HepG2 (cell line): ENCODE data around the gene GPRIN1. TPM values are rescaled to one million over a fixed set of nuclear protein-coding genes. Genes with fewer than 3 reads are reported as not detected.

Experiments used
- ARNT ChIP-seq: fragments of 450-650 bp; IDR thresholded peaks from 2 replicates; pipeline ENCODE4 v1.6.1; 2017
- FOSL2 ChIP-seq: sonication (generic); formaldehyde crosslinking; IDR thresholded peaks from 2 replicates; pipeline ENCODE4 v1.4.0; 2020; ENCODE audit warnings: missing genetic modification reagents
- KDM1A ChIP-seq: IDR thresholded peaks from 2 replicates; pipeline ENCODE4 v1.6.1; 2016; ENCODE audit warnings: missing compliant biosample characterization
- KDM3A ChIP-seq: IDR thresholded peaks from 2 replicates; pipeline ENCODE4 v1.6.1; 2018; ENCODE audit warnings: low read depth, missing compliant biosample characterization
- MXI1 ChIP-seq: IDR thresholded peaks from 3 replicates; pipeline ENCODE4 v1.6.1; 2012; ENCODE audit warnings: low read depth, low read length, inconsistent platforms, borderline replicate concordance
- MYNN ChIP-seq: sonication (generic); formaldehyde crosslinking; IDR thresholded peaks from 2 replicates; pipeline ENCODE4 v1.4.0; 2020; ENCODE audit warnings: mild to moderate bottlenecking, low read depth, missing genetic modification reagents
- NCOR1 ChIP-seq: fragments of 200-600 bp; sonication (generic); IDR thresholded peaks from 2 replicates; pipeline ENCODE4 v1.7.0; 2017; ENCODE audit warnings: antibody characterized with exemption, low read length, borderline replicate concordance
- NFKB2 ChIP-seq: sonication (generic); formaldehyde crosslinking; IDR thresholded peaks from 2 replicates; pipeline ENCODE4 v1.4.0; 2020; ENCODE audit warnings: missing genetic modification reagents, borderline replicate concordance
- SALL2 ChIP-seq: sonication (generic); formaldehyde crosslinking; IDR thresholded peaks from 2 replicates; pipeline ENCODE4 v1.8.1; 2023; ENCODE audit warnings: mild to moderate bottlenecking, missing genetic modification reagents, inconsistent platforms
- TBX2 ChIP-seq: sonication (generic); formaldehyde crosslinking; IDR thresholded peaks from 2 replicates; pipeline ENCODE4 v1.5.0; 2020; ENCODE audit warnings: missing genetic modification reagents, mild to moderate bottlenecking, borderline replicate concordance
- TP53 ChIP-seq: sonication (generic); formaldehyde crosslinking; conservative IDR thresholded peaks from 2 replicates; pipeline ENCODE4 v1.4.0; 2020; ENCODE audit warnings: missing genetic modification reagents
- XBP1 ChIP-seq: sonication (generic); formaldehyde crosslinking; IDR thresholded peaks from 2 replicates; pipeline ENCODE4 v1.5.0; 2020; ENCODE audit warnings: missing genetic modification reagents
- ZFP36L1 ChIP-seq: sonication (generic); formaldehyde crosslinking; IDR thresholded peaks from 2 replicates; pipeline ENCODE4 v1.8.0; 2022; ENCODE audit warnings: mild to moderate bottlenecking, missing genetic modification reagents, moderate library complexity
- ZNF292 ChIP-seq: sonication (generic); formaldehyde crosslinking; IDR thresholded peaks from 2 replicates; pipeline ENCODE4 v1.8.1; 2022; ENCODE audit warnings: mild to moderate bottlenecking, low read depth, missing genetic modification reagents, borderline replicate concordance
- ZNF543 ChIP-seq: sonication (generic); formaldehyde crosslinking; IDR thresholded peaks from 2 replicates; pipeline ENCODE4 v1.4.0; 2020; ENCODE audit warnings: mild to moderate bottlenecking, missing genetic modification reagents
- ZNF644 ChIP-seq: IDR thresholded peaks from 2 replicates; pipeline ENCODE4 v1.6.1; 2016; ENCODE audit warnings: low read depth
- ZNF7 ChIP-seq: IDR thresholded peaks from 2 replicates; pipeline ENCODE4 v1.6.1; 2016; ENCODE audit warnings: missing biosample characterization, missing genetic modification reagents
- ZNF75D ChIP-seq: sonication (generic); formaldehyde crosslinking; IDR thresholded peaks from 2 replicates; pipeline ENCODE4 v1.8.1; 2023; ENCODE audit warnings: missing genetic modification reagents, mild to moderate bottlenecking, borderline replicate concordance
- ZSCAN20 ChIP-seq: sonication (generic); formaldehyde crosslinking; IDR thresholded peaks from 2 replicates; pipeline ENCODE4 v1.4.0; 2020; ENCODE audit warnings: missing genetic modification reagents, mild to moderate bottlenecking, borderline replicate concordance
- polyA plus RNA-seq, 8 experiments: library from polyadenylated mRNA; depleted of rRNA in 3 of 8; stranded (reverse) in 7 of 8; unstranded in 1 of 8; fragments of >200 nt; fragmentation: Illumina TruSeq in 4 of 8; extraction: Trizol in 4 of 8; gene quantifications; 2 replicates each; pipeline versions ENCODE4 v1.2.1 to v1.2.3, GENCODE V29; 2011 to 2016; ENCODE audit warnings: low read depth in 4 of 8, missing spikeins in 1 of 8, mixed read lengths in 1 of 8; ENCODE audit not compliant: insufficient read depth in 1 of 8
- total RNA-seq, 5 experiments: library from RNA; depleted of rRNA; stranded (reverse); fragments of >200 nt; fragmentation: Illumina TruSeq; extraction: Trizol; gene quantifications; 2 replicates each; pipeline ENCODE4 v1.2.3, GENCODE V29; 2016; ENCODE audit warnings: low read depth in 1 of 5
- TF ChIP-seq, protein P1 (sequence below): sonication (generic); formaldehyde crosslinking; IDR thresholded peaks from 2 replicates; pipeline ENCODE4 v1.4.0; 2020; ENCODE audit warnings: low read depth, missing genetic modification reagents
- TF ChIP-seq, protein P2 (sequence below): IDR thresholded peaks from 2 replicates; pipeline ENCODE4 v1.6.1; 2016
- TF ChIP-seq, protein P3 (sequence below): sonication (generic); formaldehyde crosslinking; IDR thresholded peaks from 2 replicates; pipeline ENCODE4 v1.8.0; 2022; ENCODE audit warnings: mild to moderate bottlenecking, missing genetic modification reagents, moderate library complexity
- TF ChIP-seq, protein P4 (sequence below): sonication (generic); formaldehyde crosslinking; IDR thresholded peaks from 2 replicates; pipeline ENCODE4 v1.5.1; 2020; ENCODE audit warnings: missing genetic modification reagents, mild to moderate bottlenecking, borderline replicate concordance

GPRIN1 gene
- total and polyA plus RNA-seq, 2 of the 13 experiments (the other 11 are each of a cell fraction or from before 2014, with no cell fraction given): 0.32 to 2.0 TPM

DNA sequence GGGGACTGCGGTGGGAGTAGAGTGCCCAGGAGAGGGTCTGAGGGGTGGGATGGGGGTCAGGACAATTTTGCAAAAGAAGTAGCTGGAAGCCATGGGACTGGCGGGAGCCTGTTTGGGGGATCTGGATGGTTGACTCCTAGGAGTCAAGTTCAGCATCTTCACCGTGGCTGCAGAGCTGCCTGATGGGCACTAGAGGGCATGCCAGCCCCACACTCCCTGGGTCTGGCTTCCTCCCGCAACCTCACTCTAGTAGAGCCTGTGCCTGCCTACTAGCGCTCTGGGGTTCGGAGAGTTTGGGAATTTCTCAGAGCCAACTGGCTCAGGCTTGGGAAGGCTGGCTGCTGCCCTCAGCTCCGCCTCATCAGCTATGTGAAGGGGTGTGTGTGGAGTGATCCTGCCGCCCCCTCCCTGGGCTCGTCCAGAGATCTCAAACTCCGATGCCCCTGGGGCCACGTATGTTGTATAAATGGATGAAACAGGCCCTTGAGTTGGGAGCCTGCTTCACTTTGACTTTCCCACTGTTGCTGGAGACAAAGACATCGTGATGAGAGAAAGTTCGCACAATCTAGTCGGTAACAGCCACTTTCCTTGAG lies 48.1 kb upstream of the GPRIN1 start (continued):
- TF ChIP-seq NCOR1 (no peak), SALL2 (CRISPR knock-in tag) (no peak), ZNF292 (no peak), TP53 (CRISPR knock-in tag) (no peak), XBP1 (CRISPR knock-in tag) (no peak), ZSCAN20 (no peak), ARNT (no peak), KDM1A (CRISPR knock-in tag) (no peak), ZNF7 (no peak), ZNF644 (CRISPR knock-in tag) (no peak), KDM3A (CRISPR knock-in tag) (peak; percentile 41; the same call in 1 of the 2 replicates), MYNN (no peak), ZFP36L1 (CRISPR knock-in tag) (no peak), TBX2 (CRISPR knock-in tag) (no peak), ZNF543 (CRISPR knock-in tag) (no peak), NFKB2 (CRISPR knock-in tag) (no peak), MXI1 (no peak), ZNF75D (no peak), FOSL2 (CRISPR knock-in tag) (no peak; the same call in 1 of the 2 replicates)
- TF ChIP-seq, protein P1, sequence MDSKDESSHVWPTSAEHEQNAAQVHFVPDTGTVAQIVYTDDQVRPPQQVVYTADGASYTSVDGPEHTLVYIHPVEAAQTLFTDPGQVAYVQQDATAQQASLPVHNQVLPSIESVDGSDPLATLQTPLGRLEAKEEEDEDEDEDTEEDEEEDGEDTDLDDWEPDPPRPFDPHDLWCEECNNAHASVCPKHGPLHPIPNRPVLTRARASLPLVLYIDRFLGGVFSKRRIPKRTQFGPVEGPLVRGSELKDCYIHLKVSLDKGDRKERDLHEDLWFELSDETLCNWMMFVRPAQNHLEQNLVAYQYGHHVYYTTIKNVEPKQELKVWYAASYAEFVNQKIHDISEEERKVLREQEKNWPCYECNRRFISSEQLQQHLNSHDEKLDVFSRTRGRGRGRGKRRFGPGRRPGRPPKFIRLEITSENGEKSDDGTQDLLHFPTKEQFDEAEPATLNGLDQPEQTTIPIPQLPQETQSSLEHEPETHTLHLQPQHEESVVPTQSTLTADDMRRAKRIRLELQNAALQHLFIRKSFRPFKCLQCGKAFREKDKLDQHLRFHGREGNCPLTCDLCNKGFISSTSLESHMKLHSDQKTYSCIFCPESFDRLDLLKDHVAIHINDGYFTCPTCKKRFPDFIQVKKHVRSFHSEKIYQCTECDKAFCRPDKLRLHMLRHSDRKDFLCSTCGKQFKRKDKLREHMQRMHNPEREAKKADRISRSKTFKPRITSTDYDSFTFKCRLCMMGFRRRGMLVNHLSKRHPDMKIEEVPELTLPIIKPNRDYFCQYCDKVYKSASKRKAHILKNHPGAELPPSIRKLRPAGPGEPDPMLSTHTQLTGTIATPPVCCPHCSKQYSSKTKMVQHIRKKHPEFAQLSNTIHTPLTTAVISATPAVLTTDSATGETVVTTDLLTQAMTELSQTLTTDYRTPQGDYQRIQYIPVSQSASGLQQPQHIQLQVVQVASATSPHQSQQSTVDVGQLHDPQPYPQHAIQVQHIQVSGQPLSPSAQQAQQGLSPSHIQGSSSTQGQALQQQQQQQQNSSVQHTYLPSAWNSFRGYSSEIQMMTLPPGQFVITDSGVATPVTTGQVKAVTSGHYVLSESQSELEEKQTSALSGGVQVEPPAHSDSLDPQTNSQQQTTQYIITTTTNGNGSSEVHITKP (CRISPR knock-in tag): no peak
- TF ChIP-seq, protein P2, sequence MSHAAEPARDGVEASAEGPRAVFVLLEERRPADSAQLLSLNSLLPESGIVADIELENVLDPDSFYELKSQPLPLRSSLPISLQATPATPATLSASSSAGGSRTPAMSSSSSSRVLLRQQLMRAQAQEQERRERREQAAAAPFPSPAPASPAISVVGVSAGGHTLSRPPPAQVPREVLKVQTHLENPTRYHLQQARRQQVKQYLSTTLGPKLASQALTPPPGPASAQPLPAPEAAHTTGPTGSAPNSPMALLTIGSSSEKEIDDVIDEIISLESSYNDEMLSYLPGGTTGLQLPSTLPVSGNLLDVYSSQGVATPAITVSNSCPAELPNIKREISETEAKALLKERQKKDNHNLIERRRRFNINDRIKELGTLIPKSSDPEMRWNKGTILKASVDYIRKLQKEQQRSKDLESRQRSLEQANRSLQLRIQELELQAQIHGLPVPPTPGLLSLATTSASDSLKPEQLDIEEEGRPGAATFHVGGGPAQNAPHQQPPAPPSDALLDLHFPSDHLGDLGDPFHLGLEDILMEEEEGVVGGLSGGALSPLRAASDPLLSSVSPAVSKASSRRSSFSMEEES: no peak
- TF ChIP-seq, protein P3, sequence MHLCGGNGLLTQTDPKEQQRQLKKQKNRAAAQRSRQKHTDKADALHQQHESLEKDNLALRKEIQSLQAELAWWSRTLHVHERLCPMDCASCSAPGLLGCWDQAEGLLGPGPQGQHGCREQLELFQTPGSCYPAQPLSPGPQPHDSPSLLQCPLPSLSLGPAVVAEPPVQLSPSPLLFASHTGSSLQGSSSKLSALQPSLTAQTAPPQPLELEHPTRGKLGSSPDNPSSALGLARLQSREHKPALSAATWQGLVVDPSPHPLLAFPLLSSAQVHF (CRISPR knock-in tag): no peak
- TF ChIP-seq, protein P4, sequence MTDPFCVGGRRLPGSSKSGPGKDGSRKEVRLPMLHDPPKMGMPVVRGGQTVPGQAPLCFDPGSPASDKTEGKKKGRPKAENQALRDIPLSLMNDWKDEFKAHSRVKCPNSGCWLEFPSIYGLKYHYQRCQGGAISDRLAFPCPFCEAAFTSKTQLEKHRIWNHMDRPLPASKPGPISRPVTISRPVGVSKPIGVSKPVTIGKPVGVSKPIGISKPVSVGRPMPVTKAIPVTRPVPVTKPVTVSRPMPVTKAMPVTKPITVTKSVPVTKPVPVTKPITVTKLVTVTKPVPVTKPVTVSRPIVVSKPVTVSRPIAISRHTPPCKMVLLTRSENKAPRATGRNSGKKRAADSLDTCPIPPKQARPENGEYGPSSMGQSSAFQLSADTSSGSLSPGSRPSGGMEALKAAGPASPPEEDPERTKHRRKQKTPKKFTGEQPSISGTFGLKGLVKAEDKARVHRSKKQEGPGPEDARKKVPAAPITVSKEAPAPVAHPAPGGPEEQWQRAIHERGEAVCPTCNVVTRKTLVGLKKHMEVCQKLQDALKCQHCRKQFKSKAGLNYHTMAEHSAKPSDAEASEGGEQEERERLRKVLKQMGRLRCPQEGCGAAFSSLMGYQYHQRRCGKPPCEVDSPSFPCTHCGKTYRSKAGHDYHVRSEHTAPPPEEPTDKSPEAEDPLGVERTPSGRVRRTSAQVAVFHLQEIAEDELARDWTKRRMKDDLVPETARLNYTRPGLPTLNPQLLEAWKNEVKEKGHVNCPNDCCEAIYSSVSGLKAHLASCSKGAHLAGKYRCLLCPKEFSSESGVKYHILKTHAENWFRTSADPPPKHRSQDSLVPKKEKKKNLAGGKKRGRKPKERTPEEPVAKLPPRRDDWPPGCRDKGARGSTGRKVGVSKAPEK (CRISPR knock-in tag): no peak
